Measurements from ENCODE around the gene HNRNPC. TPM values are rescaled to one million over a fixed set of nuclear protein-coding genes. Genes with fewer than 3 reads are reported as not detected.
A peak's percentile ranks its signal among the peaks of the same experiment; 100 is the strongest.

HNRNPC gene
- total RNA-seq, 5 donors from 2014 or later (not counting 1 experiment from before 2014, with no cell fraction given) = 417 to 530 (median 441) TPM

DNA sequence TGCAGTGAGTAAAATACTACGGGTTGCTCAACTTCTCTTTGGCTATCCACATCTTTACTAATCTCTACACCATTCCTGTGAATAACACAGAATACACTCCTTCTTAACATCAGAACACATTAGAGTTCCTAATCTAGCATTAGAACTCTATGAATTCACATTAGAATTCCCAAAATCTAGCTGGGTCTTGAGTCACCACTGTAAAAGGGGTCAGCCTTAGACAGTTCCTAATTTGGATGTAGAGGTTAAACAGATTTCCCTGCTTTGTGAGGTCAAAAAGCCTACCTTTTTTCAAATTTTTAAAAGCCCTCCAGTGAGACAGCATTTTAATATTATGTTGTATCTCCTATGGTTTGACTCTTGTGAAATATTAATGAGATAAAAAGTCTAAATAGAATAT is 7.4 kb downstream of the HNRNPC start:
- peak overlapping the region; percentile 1 to 78 for H3K27ac Mint-ChIP-seq
- Histone ChIP-seq H3K4me3 (ENCODE audit: control insufficient read depth in 1 of 2, extremely low read depth in 1 of 2, low read length in 1 of 2) (no peak overlapping the region), H3K27me3 (replicated peaks in 1 of 2; ENCODE audit: control insufficient read depth in 2 of 2, extremely low read depth in 1 of 2, insufficient read depth in 2 of 2, low read length in 1 of 2) (no peaks in the 10 kb centered on the region), H3K27ac (ENCODE audit: low read length) (peak overlapping the region; percentile 54), H3K36me3 (ENCODE audit: control insufficient read depth in 2 of 2, extremely low read depth in 1 of 2, insufficient read depth in 1 of 2, low read length in 1 of 2) (peaks cover 0 to 69% of the 10 kb centered on the region in 2 donors), H3K9me3 (no peaks in the 10 kb centered on the region), H3K4me1 (ENCODE audit: control insufficient read depth in 1 of 2, extremely low read depth in 1 of 2, insufficient read depth in 2 of 2, low read length in 2 of 2) (peaks cover 37 to 62% of the 10 kb centered on the region in 2 experiments)
- no peak for DNase-seq
- no peak for ATAC-seq (replicated peaks in 1 of 4)
- 60% methylated on average over 1 of the region's 1 CpG for WGBS (ENCODE audit: insufficient coverage)
- H3K27me3 Mint-ChIP-seq = no peaks in the 10 kb centered on the region
- POLR2A ChIA-PET = interaction anchor here (0.5 to 1.0 kb wide), 6 partner anchors 8 to 253 kb away, joined by 3 to 5 read pairs (median 4); no protein-coding TSS in a partner anchor
- peak overlapping the region; percentile 57 to 90 (median 72) for H3K4me3 Mint-ChIP-seq
- CTCF ChIA-PET = interaction anchor here in 1 of 2 donors (1.3 kb wide), 1 partner anchor 26 kb away, joined by 3 read pairs; no protein-coding TSS in a partner anchor
- no peaks in the 10 kb centered on the region for H3K9me3 Mint-ChIP-seq
- H3K36me3 Mint-ChIP-seq = peaks cover 65% of the 10 kb centered on the region
- H3K4me1 Mint-ChIP-seq = peaks cover 88 to 91% (median 89%) of the 10 kb centered on the region in 3 donors

DNA sequence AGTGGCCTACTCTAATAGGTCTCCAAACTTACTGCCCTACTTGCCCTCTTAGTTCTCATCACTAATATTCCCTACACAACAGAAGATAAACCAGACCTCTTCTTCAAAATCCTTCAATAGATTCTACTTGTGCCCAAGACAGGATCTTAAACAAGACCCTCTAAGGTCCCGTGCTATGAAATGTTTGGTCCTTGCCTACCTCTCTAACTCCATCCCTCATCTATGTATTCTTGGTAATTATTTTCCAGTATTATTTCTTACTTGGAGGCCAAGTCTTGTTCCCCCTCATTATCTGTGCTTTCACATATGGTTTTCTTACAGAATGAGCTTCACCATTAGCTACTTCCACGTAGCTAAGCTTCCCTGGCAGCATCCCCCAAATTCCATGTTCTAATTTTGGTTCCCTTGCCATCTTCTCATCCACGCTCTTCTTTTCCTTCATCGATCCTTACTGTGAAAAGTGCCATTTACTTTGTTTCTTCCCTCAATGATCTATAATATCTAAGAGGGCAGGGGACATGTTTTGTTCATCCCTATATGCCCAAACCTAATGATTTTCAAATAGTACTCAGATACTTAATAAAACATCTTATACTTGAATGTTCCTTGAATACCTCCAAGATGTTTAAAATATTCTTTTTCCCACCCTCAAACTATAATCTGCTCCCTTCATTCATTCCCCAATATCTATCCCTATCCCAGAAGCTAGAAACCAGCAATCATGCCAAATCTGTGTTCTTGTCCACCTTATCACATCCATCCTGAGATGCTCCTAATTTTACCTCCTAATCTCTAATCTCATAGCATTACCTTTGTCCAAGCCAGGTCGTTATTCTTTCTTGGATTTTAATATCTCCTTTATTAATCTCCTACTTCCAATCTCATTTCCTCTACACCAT is 10.1 kb downstream of the HNRNPC start:
- POLR2A ChIA-PET = interaction anchor here (0.6 to 7.2 kb wide), 5 partner anchors 7 to 771 kb away, joined by 3 to 88 read pairs (median 4); no protein-coding TSS in a partner anchor
- CTCF ChIA-PET = interaction anchor here in 1 of 2 donors (0.6 kb wide), 1 partner anchor 43 kb away, joined by 3 read pairs; no protein-coding TSS in a partner anchor
- peak overlapping the region in 1 of 2 donors; percentile 8 for H3K27ac Mint-ChIP-seq
- 74% methylated on average over 4 of the region's 5 CpGs for WGBS (ENCODE audit: insufficient coverage)
- Histone ChIP-seq H3K36me3 (ENCODE audit: control insufficient read depth in 2 of 2, extremely low read depth in 1 of 2, insufficient read depth in 1 of 2, low read length in 1 of 2) (peaks cover 0 to 75% of the 10 kb centered on the region in 2 donors), H3K4me1 (ENCODE audit: control insufficient read depth in 1 of 2, extremely low read depth in 1 of 2, insufficient read depth in 2 of 2, low read length in 2 of 2) (peaks cover 35 to 57% of the 10 kb centered on the region in 2 experiments), H3K27me3 (replicated peaks in 1 of 2; ENCODE audit: control insufficient read depth in 2 of 2, extremely low read depth in 1 of 2, insufficient read depth in 2 of 2, low read length in 1 of 2) (no peaks in the 10 kb centered on the region), H3K4me3 (ENCODE audit: control insufficient read depth in 1 of 2, extremely low read depth in 1 of 2, low read length in 1 of 2) (no peak overlapping the region), H3K27ac (ENCODE audit: low read length) (no peak overlapping the region), H3K9me3 (no peaks in the 10 kb centered on the region)
- ATAC-seq (replicated peaks in 1 of 4) (no peak), DNase-seq (peak in 1 of 35 experiments; percentile 12)
- peaks cover 58% of the 10 kb centered on the region for H3K36me3 Mint-ChIP-seq
- no peaks in the 10 kb centered on the region for H3K9me3 Mint-ChIP-seq
- no peaks in the 10 kb centered on the region for H3K27me3 Mint-ChIP-seq
- H3K4me1 Mint-ChIP-seq = peaks cover 87 to 91% (median 87%) of the 10 kb centered on the region in 3 donors
- peak overlapping the region; percentile 18 to 53 (median 46) for H3K4me3 Mint-ChIP-seq

DNA sequence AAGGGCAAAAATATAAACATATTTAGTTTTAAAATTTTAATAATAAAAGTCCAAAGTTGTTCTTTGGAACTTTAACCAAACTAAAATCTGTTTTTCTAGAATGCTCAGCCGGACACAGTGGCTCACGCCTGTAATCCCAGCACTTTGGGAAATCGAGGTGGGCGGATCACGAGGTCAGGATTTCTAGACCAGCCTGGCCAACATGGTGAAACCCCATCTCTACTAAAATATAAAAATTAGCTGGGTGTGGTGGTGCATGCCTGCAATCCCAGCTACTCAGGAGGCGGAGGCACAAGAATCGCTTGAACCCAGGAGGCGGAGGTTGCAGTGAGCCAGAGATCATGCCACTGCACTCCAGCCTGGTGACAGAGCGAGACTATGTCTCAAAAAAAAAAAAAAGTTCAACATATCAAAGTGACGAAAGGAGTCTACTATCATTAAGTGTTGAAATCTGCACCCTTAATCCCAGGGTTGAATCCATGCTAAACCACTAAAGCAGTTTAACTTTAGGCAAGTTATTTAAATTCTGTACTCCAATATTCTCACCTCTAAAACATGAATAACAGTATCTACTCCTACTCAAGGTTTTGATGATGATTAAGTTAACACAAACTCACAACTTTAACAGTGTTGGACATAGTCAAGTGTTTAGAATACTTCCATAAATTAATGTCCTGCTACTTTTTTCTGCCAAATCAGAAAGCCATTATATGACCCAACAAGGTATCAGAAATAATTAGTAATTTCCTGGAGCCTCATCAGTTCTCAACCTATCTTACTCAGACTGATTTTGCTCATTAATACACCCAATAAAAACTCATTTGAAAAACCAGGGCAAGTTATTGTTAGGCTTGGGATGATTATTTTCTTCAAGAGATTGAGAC is 11.0 kb downstream of the HNRNPC start:
- Histone ChIP-seq H3K4me3 (ENCODE audit: control insufficient read depth in 1 of 2, extremely low read depth in 1 of 2, low read length in 1 of 2) (no peak overlapping the region), H3K4me1 (ENCODE audit: control insufficient read depth in 1 of 2, extremely low read depth in 1 of 2, insufficient read depth in 2 of 2, low read length in 2 of 2) (peaks cover 32 to 58% of the 10 kb centered on the region in 2 experiments), H3K9me3 (no peaks in the 10 kb centered on the region), H3K36me3 (ENCODE audit: control insufficient read depth in 2 of 2, extremely low read depth in 1 of 2, insufficient read depth in 1 of 2, low read length in 1 of 2) (peaks cover 0 to 75% of the 10 kb centered on the region in 2 donors), H3K27me3 (replicated peaks in 1 of 2; ENCODE audit: control insufficient read depth in 2 of 2, extremely low read depth in 1 of 2, insufficient read depth in 2 of 2, low read length in 1 of 2) (no peaks in the 10 kb centered on the region), H3K27ac (ENCODE audit: low read length) (peak overlapping the region; percentile 36)
- Mint-ChIP-seq H3K4me1 (peaks cover 84 to 89% (median 84%) of the 10 kb centered on the region in 3 donors), H3K27ac (peak overlapping the region; percentile 8 to 40), H3K27me3 (no peaks in the 10 kb centered on the region), H3K36me3 (peaks cover 53% of the 10 kb centered on the region), H3K4me3 (peak overlapping the region; percentile 45 to 53 (median 46)), H3K9me3 (no peaks in the 10 kb centered on the region)
- WGBS (ENCODE audit: insufficient coverage) = 58% methylated on average over 4 of the region's 10 CpGs
- peak in 1 of 35 experiments; percentile 6 for DNase-seq
- CTCF ChIA-PET = interaction anchor here in 1 of 2 donors (2.2 kb wide), 1 partner anchor 7 kb away, joined by 11 read pairs; no protein-coding TSS in a partner anchor
- no peak for ATAC-seq (replicated peaks in 1 of 4)
- POLR2A ChIA-PET = interaction anchor here (0.6 to 7.2 kb wide), 12 partner anchors 7 to 250 kb away, joined by 3 to 88 read pairs (median 6); no protein-coding TSS in a partner anchor

GRCh38 chr14:21257394-21257909 is 11.8 kb downstream of the HNRNPC start:
- Histone ChIP-seq H3K36me3 (ENCODE audit: control insufficient read depth in 2 of 2, extremely low read depth in 1 of 2, insufficient read depth in 1 of 2, low read length in 1 of 2) (peaks cover 0 to 70% of the 10 kb centered on the region in 2 donors), H3K27me3 (replicated peaks in 1 of 2; ENCODE audit: control insufficient read depth in 2 of 2, extremely low read depth in 1 of 2, insufficient read depth in 2 of 2, low read length in 1 of 2) (no peaks in the 10 kb centered on the region), H3K27ac (ENCODE audit: low read length) (peak overlapping the region; percentile 36), H3K4me3 (ENCODE audit: control insufficient read depth in 1 of 2, extremely low read depth in 1 of 2, low read length in 1 of 2) (no peak overlapping the region), H3K4me1 (ENCODE audit: control insufficient read depth in 1 of 2, extremely low read depth in 1 of 2, insufficient read depth in 2 of 2, low read length in 2 of 2) (peaks cover 30 to 57% of the 10 kb centered on the region in 2 experiments), H3K9me3 (no peaks in the 10 kb centered on the region)
- ChIA-PET POLR2A (interaction anchor here (0.6 to 7.2 kb wide), 18 partner anchors 8 to 1253 kb away, joined by 3 to 88 read pairs (median 6); no protein-coding TSS in a partner anchor), CTCF (interaction anchor here (0.5 to 2.2 kb wide), 5 partner anchors 8 to 295 kb away, joined by 3 to 11 read pairs (median 5); no protein-coding TSS in a partner anchor)
- DNase-seq (peak in 1 of 35 experiments; percentile 30), ATAC-seq (replicated peaks in 1 of 4) (peak in 1 of 4 experiments; percentile 13)
- no peaks in the 10 kb centered on the region for H3K9me3 Mint-ChIP-seq
- H3K4me1 Mint-ChIP-seq = peaks cover 82 to 87% (median 84%) of the 10 kb centered on the region in 3 donors
- peaks cover 49% of the 10 kb centered on the region for H3K36me3 Mint-ChIP-seq
- peak overlapping the region; percentile 40 to 89 for H3K27ac Mint-ChIP-seq
- H3K4me3 Mint-ChIP-seq = peak overlapping the region; percentile 45 to 58 (median 46)
- WGBS (ENCODE audit: insufficient coverage) = 40% methylated on average over 3 of the region's 7 CpGs
- no peaks in the 10 kb centered on the region for H3K27me3 Mint-ChIP-seq

- Mint-ChIP-seq H3K27me3 (no peaks in the 10 kb centered on the region), H3K9me3 (no peaks in the 10 kb centered on the region), H3K36me3 (peaks cover 48% of the 10 kb centered on the region), H3K4me3 (peak overlapping the region; percentile 45 to 58 (median 46)), H3K27ac (peak overlapping the region; percentile 40 to 89), H3K4me1 (peaks cover 81 to 87% (median 84%) of the 10 kb centered on the region in 3 donors)
- ChIA-PET POLR2A (interaction anchor here (0.5 to 7.2 kb wide), 21 partner anchors 8 to 1254 kb away, joined by 3 to 88 read pairs (median 5); no protein-coding TSS in a partner anchor), CTCF (interaction anchor here (0.5 to 2.2 kb wide), 7 partner anchors 8 to 296 kb away, joined by 3 to 11 read pairs (median 4); no protein-coding TSS in a partner anchor)
- DNase-seq = no peak
- H3K4me1 ChIP-seq (ENCODE audit: control insufficient read depth in 1 of 2, extremely low read depth in 1 of 2, insufficient read depth in 2 of 2, low read length in 2 of 2) = peaks cover 30 to 59% of the 10 kb centered on the region in 2 experiments
- peak overlapping the region; percentile 52 for H3K27ac ChIP-seq (ENCODE audit: low read length)
- H3K36me3 ChIP-seq (ENCODE audit: control insufficient read depth in 2 of 2, extremely low read depth in 1 of 2, insufficient read depth in 1 of 2, low read length in 1 of 2) = peaks cover 0 to 71% of the 10 kb centered on the region in 2 donors
- H3K9me3 ChIP-seq = no peaks in the 10 kb centered on the region
- WGBS (ENCODE audit: insufficient coverage) = 63% methylated on average over 9 of the region's 10 CpGs
- H3K27me3 ChIP-seq (replicated peaks in 1 of 2; ENCODE audit: control insufficient read depth in 2 of 2, extremely low read depth in 1 of 2, insufficient read depth in 2 of 2, low read length in 1 of 2) = no peaks in the 10 kb centered on the region
- ATAC-seq (replicated peaks in 1 of 4) = peak in 2 of 4 experiments; percentile 5 to 39
- peak overlapping the region in 1 of 2 donors; percentile 3 for H3K4me3 ChIP-seq (ENCODE audit: control insufficient read depth in 1 of 2, extremely low read depth in 1 of 2, low read length in 1 of 2)
These were observed 12.5 kb downstream of the HNRNPC start for GRCh38 chr14:21256539-21257393.

All from T-cell (primary cell).